Hepatocyte (in vitro differentiated cells): ENCODE data around the gene CCDC102B.

Experiments
- EZH2 ChIP-seq: fragments of 200-600 bp; sonication (generic); IDR thresholded peaks from 2 replicates; pipeline ENCODE4 v1.6.1; 2016; ENCODE audit warnings: antibody characterized with exemption, mild to moderate bottlenecking, borderline replicate concordance
- EZH2phosphoT487 ChIP-seq: fragments of 200-600 bp; sonication (generic); IDR thresholded peaks from one replicate; pipeline ENCODE4 v1.6.1; 2018; ENCODE audit warnings: antibody characterized with exemption, mild to moderate bottlenecking, low read depth, moderate library complexity; ENCODE audit not compliant: unreplicated experiment, severe bottlenecking
- TF ChIP-seq, protein P1 (sequence below): fragments of 200-600 bp; sonication (generic); IDR thresholded peaks from 2 replicates; pipeline ENCODE4 v1.5.1; 2016; ENCODE audit warnings: antibody characterized with exemption, mild to moderate bottlenecking; ENCODE audit not compliant: poor library complexity

- TF ChIP-seq, protein P1, sequence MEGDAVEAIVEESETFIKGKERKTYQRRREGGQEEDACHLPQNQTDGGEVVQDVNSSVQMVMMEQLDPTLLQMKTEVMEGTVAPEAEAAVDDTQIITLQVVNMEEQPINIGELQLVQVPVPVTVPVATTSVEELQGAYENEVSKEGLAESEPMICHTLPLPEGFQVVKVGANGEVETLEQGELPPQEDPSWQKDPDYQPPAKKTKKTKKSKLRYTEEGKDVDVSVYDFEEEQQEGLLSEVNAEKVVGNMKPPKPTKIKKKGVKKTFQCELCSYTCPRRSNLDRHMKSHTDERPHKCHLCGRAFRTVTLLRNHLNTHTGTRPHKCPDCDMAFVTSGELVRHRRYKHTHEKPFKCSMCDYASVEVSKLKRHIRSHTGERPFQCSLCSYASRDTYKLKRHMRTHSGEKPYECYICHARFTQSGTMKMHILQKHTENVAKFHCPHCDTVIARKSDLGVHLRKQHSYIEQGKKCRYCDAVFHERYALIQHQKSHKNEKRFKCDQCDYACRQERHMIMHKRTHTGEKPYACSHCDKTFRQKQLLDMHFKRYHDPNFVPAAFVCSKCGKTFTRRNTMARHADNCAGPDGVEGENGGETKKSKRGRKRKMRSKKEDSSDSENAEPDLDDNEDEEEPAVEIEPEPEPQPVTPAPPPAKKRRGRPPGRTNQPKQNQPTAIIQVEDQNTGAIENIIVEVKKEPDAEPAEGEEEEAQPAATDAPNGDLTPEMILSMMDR: no peak
- no peak for TF ChIP-seq EZH2
- TF ChIP-seq EZH2phosphoT487: no peak
Measured at GRCh38 chr18:69067048-69067447, 269.2 kb downstream of the CCDC102B start.
